Keratinocyte (primary cell): ENCODE results near the gene TMEM258.

Experiments
- CTCF ChIP-seq, 3 experiments: IDR thresholded peaks in 1 of 3; conservative IDR thresholded peaks in 1 of 3; optimal IDR thresholded peaks in 1 of 3; 2 replicates in 2 of 3; 3 replicates in 1 of 3; pipeline versions ENCODE3 to v1.5.1; 2011; ENCODE audit warnings: low read length in 3 of 3, mild to moderate bottlenecking in 3 of 3, moderate library complexity in 2 of 3, control low read depth in 1 of 3, inconsistent platforms in 1 of 3; ENCODE audit not compliant: insufficient read depth in 2 of 3; ENCODE audit errors: extremely low read depth in 1 of 3
- EZH2 ChIP-seq: IDR thresholded peaks from one replicate; pipeline ENCODE4 v1.6.1; 2012; ENCODE audit warnings: inconsistent platforms, mild to moderate bottlenecking, low read length, moderate library complexity

DNA sequence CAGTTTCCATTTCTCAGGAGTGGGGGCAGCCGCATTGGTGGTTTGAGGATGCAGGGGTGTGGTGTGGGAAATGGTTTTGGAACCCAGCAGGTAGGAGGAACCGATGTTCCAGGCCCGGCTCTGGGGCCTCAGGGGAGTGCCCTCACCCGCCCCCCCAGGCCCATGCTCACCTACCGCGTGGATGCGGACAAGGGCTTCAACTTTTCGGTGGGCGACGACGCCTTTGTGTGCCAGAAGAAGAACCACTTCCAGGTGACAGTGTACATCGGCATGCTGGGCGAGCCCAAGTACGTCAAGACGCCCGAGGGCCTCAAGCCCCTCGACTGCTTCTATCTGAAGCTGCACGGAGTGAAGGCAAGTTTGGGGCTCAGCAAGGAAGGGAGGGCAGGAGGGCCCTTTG is 18.6 kb downstream of the TMEM258 start:
- TF ChIP-seq CTCF (optimal IDR thresholded peaks at IDR 0.05 in 1 of 3, IDR thresholded peaks at IDR 0.05 in 1 of 3, conservative IDR thresholded peaks at IDR 0.05 in 1 of 3; ENCODE audit: extremely low read depth in 1 of 3, insufficient read depth in 2 of 3, low read length in 3 of 3) (no peak), EZH2 (no peak)
